Neural crest cell (in vitro differentiated cells): Measurements from ENCODE around the gene BHLHA15. TPM values are rescaled to one million over a fixed set of nuclear protein-coding genes. Genes with fewer than 3 reads are reported as not detected.

ENCODE experiments used
- DNase-seq: peaks from one replicate; pipeline ENCODE4 v3.0.0; 2021; ENCODE audit warnings: low read depth, mixed read lengths, low spot score
- H3K27ac Mint-ChIP-seq: one replicate; pipeline ENCODE4 v1.8.0; 2021; ENCODE audit warnings: mild to moderate bottlenecking, mixed read lengths; ENCODE audit not compliant: unreplicated experiment
- H3K27me3 Mint-ChIP-seq: 2 replicates; pipeline ENCODE4 v1.8.0; 2021; ENCODE audit warnings: low read depth, mild to moderate bottlenecking, mixed read lengths
- H3K36me3 Mint-ChIP-seq: 2 replicates; pipeline ENCODE4 v1.8.0; 2021; ENCODE audit warnings: low read depth, mild to moderate bottlenecking, mixed read lengths
- H3K4me1 Mint-ChIP-seq: 2 replicates; pipeline ENCODE4 v1.8.0; 2021; ENCODE audit warnings: mixed read lengths
- H3K4me3 Mint-ChIP-seq: one replicate; pipeline ENCODE4 v1.8.0; 2021; ENCODE audit warnings: mild to moderate bottlenecking, mixed read lengths
- H3K9me3 Mint-ChIP-seq: 2 replicates; pipeline ENCODE4 v1.8.0; 2021; ENCODE audit warnings: mixed read lengths
- total RNA-seq: library from RNA; stranded (reverse); gene quantifications from 2 replicates; pipeline ENCODE4 v1.2.1, GENCODE V29; 2021
- TF ChIP-seq, protein P1 (sequence below): fragments of 200-600 bp; sonication (generic); conservative IDR thresholded peaks from 2 replicates; pipeline ENCODE4 v1.5.0; 2021; ENCODE audit warnings: antibody characterized with exemption, mild to moderate bottlenecking

Gene BHLHA15
- total RNA-seq, 1 donor from 2014 or later = not detected

- H3K4me1 Mint-ChIP-seq = no peaks in the 10 kb centered on the region
- no peaks in the 10 kb centered on the region for H3K9me3 Mint-ChIP-seq
- TF ChIP-seq, protein P1, sequence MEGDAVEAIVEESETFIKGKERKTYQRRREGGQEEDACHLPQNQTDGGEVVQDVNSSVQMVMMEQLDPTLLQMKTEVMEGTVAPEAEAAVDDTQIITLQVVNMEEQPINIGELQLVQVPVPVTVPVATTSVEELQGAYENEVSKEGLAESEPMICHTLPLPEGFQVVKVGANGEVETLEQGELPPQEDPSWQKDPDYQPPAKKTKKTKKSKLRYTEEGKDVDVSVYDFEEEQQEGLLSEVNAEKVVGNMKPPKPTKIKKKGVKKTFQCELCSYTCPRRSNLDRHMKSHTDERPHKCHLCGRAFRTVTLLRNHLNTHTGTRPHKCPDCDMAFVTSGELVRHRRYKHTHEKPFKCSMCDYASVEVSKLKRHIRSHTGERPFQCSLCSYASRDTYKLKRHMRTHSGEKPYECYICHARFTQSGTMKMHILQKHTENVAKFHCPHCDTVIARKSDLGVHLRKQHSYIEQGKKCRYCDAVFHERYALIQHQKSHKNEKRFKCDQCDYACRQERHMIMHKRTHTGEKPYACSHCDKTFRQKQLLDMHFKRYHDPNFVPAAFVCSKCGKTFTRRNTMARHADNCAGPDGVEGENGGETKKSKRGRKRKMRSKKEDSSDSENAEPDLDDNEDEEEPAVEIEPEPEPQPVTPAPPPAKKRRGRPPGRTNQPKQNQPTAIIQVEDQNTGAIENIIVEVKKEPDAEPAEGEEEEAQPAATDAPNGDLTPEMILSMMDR = no peak
- no peaks in the 10 kb centered on the region for H3K36me3 Mint-ChIP-seq
- H3K27ac Mint-ChIP-seq = no peak overlapping the region
- H3K4me3 Mint-ChIP-seq = no peak overlapping the region
- H3K27me3 Mint-ChIP-seq = no peaks in the 10 kb centered on the region
- no peak for DNase-seq
Observed at GRCh38 chr7:98232799-98233198, 21.6 kb downstream of the BHLHA15 start.

GRCh38 chr7:98233219-98234070, 22.2 kb downstream of the BHLHA15 start:
- TF ChIP-seq, protein P1 = no peak
- Mint-ChIP-seq H3K9me3 (no peaks in the 10 kb centered on the region), H3K27ac (peak overlapping the region; percentile 27), H3K4me1 (no peaks in the 10 kb centered on the region), H3K36me3 (no peaks in the 10 kb centered on the region), H3K4me3 (no peak overlapping the region), H3K27me3 (no peaks in the 10 kb centered on the region)
- DNase-seq = no peak

DNA sequence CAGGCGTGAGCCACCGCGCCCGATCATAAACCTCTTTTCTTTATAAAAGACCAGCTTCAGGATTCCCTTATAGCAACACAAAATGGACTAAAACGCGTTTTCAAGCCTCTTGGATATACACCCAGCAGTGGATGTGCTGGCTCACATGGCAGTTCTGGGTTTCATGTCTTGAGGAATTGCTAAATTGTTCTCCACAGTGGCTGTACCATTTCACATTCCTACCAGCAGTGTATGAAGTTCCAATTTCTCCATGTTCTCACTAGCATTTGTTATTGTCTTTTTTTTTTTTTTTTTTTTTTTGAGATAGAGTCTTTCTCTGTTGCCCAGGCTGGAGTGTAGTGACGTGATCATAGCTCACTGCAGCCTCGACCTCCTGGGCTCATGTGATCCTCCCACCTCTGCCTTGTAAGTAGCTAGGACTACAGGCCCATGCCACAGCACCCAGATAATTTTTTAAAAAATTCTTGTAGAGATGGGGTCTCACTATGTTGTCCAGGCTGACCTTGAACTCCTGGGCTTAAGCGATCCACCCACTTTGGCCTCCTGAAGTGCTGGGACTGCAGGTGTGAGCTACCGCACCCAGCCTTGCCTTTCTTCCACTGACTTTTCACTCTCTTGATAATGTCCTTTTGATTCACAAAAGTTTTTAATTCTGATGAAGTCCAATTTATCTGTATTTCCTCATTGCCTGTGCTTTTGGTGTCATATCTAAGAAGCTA, 23.3 kb downstream of the BHLHA15 start:
- Mint-ChIP-seq H3K36me3 (peaks cover 2% of the 10 kb centered on the region), H3K4me3 (no peak overlapping the region), H3K27ac (no peak overlapping the region), H3K27me3 (no peaks in the 10 kb centered on the region), H3K4me1 (no peaks in the 10 kb centered on the region), H3K9me3 (no peaks in the 10 kb centered on the region)
- no peak for DNase-seq
- TF ChIP-seq, protein P1 = no peak

DNA sequence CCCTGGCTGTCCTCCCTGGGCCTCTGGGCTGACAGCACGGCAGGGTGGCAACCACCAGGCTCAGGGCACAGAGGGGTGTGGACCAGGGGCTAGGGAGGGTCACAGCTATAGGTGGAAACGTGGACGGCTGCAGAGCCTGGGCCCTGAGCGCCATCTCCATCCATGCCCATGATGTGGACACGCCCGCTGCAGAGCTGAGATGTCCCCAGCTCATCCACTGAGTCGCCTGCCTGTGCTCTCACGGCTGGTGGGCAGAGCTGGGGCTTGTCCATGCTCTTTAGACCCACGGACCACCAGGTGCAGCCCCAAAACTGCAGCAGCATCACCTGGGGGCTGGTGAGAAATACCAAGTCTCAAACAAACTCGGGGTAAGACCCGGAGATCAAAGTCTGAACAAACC, 24.7 kb downstream of the BHLHA15 start:
- Mint-ChIP-seq H3K9me3 (no peaks in the 10 kb centered on the region), H3K4me3 (no peak overlapping the region), H3K4me1 (no peaks in the 10 kb centered on the region), H3K27ac (no peak overlapping the region), H3K36me3 (peaks cover 2% of the 10 kb centered on the region), H3K27me3 (no peaks in the 10 kb centered on the region)
- no peak for DNase-seq
- TF ChIP-seq, protein P1 = no peak

DNA sequence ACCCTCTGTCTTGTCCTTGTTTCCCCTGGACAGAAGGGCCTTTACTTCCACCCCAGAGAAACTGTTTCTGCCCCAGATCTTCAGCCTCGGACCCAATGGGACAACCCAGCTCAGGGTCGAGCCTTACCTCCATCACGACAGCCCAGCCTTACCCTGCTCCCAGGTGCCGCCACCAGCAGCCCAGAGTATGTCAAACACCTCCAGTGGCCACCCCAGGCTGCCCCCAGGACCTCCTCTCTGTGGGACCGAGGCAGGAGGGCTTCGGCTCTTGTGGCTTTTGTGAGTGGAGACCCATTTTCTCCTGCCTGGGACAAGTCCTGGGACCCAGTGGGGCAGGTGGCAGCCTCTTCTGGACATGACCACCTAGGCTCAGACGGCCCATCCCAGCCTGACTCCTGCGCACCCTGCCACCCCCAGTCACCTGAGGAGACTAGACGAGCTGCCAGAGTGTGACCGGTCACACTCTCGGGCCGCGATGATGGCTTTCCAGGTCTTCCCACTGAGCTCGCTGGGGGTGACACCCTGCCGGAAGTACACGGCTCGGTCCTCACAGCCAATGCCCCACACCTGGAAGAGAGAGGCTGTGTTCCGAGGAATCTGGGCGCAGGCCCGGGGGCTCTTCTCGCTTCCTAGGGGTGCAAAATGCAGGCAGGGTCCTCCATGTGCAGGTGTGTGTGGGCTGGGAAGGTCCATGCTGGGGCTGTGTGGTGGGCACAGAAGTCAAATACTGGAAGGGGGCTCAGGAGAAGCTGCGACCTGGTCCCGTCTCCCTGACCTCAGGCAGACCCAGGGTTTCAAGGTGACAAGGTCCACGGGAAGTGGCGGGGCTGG, 25.3 kb downstream of the BHLHA15 start:
- no peaks in the 10 kb centered on the region for H3K9me3 Mint-ChIP-seq
- H3K4me3 Mint-ChIP-seq = no peak overlapping the region
- TF ChIP-seq, protein P1 = no peak
- peaks cover 5% of the 10 kb centered on the region for H3K36me3 Mint-ChIP-seq
- DNase-seq = no peak
- no peaks in the 10 kb centered on the region for H3K27me3 Mint-ChIP-seq
- peaks cover 4% of the 10 kb centered on the region for H3K4me1 Mint-ChIP-seq
- H3K27ac Mint-ChIP-seq = no peak overlapping the region
